Fibroblast of the conjunctiva (primary cell): ENCODE measurements around the gene TENT4B.
"Not testable (repeated sequence)": the region's sequence is repeated elsewhere in the genome, so short reads cannot be mapped to it uniquely, and the experiment has no call there.

Experiments
- DNase-seq: peaks from one replicate; pipeline ENCODE4 v3.0.0-alpha.2; 2010; ENCODE audit warnings: low read depth

TENT4B gene

GRCh38 chr16:50154420-50154950 is 1.4 kb downstream of the TENT4B start:
- no peak for DNase-seq

DNA sequence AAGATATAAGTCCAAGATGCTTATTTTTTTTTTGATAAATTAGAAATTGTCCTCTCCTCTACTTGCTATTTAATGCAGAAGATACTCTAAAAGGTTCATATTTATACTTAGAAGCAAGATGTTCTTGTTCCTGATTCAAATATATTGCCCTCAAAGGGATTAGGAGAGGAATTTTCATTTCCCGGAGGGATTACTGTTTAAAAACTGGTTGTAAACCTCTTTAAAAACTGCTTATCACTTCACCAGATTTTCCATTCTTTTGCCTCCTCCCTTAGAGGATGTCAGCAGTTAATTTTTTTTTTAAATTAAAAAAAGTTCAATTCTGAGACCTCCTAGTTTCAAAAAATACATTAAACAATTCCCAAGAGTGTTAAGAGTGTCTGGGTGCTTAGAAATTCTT is 2.8 kb downstream of the TENT4B start:
- no peak for DNase-seq

DNA sequence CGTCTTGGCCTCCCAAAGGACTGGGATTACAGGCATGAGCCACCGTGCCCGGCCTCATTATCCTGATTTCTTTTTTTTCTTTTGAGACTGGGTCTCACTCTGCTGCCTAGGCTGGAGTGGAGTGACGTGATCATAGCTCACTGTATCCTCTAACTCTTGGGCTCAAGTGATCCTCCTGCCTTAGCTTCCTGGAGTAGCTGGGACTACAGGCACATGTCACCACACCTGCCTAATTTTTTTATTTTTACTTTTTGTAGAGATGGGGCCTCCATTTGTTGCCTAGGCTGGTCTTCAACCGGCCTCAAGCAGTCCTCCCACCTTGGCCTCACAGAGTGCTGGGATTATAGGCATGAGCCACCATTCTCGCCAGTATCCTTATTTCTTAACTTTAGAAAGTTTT is 3.5 kb downstream of the TENT4B start:
- no peak for DNase-seq

DNA sequence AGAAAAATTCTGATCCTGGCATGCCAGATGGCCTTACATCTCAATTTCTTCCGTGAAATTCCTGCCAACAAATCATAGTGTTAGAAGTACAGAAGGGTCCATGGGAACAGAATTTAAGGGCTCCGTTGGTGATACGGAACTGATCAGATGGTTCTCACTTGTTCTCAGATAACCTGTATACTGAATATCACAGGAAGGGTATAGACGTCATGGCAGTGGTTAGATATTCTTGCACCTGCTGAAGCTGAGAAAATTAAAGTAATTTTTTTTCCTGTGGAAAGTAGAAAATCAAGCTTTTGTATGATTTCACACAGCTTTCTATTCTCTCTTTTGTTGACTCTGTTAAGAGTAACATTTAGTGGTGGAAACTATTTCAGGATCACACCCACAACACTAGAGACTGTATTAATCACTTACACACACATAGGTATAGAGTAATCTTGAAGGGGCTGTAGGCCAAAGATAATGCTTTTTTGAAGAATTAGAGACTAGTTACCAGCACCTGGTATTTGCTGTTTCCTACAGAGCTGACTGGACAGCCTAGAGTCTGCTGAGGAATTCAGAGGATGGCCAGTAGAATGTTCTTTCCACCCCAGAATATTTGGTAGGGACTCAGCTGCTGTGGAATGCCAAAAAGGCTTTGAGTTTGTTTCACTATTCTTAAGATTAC is 7.5 kb downstream of the TENT4B start:
- DNase-seq = no peak

DNA sequence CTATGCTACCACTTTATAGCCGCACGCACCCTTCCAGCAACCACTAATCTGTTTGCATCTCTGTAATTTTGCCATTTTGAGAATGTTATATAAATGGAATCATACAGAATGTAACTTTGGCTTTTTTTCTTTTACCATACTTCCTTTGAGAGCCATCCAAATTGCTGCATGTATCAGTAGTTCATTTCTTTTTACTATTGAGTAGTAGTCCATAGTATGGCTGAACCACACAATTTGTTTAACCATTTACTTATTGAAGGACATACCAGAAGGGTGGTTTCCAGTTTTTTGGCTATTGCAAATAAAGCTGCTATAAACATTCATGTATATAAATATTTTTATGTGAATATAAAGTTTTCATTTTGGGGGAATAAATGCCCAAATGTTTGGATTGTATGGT is 8.8 kb downstream of the TENT4B start:
- DNase-seq = no peak

GRCh38 chr16:50165473-50165872 is 12.4 kb downstream of the TENT4B start:
- no peak for DNase-seq

- DNase-seq = no peak
These were observed 13.7 kb downstream of the TENT4B start for GRCh38 chr16:50166511-50167500.

GRCh38 chr16:50167556-50167955 is 14.4 kb downstream of the TENT4B start:
- no peak for DNase-seq

DNA sequence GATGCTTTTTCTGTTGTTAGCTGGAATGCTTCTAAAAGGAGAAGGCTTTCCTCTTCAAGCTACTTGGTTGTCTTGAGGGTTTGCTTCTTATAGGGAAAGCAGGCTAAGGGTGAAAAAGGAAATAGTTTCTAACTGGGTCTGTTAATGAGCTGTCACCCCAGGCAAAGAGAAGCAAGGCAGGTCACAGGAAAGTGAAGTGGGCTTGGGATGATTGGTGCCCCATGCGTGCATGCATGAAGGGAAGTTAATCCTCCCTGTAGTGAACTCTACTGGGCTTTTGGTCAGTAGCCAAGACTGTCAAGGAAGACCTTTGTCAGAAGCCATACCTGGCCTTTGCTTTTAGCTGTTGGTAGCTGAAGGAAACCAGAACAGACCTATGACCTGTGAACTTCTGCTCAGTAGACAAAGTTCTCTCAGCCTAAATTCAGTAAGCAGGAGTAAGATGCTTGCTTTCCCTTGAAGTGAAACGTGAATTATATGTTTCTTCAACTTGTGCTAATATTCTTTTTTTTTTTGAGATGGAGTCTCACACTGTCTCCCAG is 16.5 kb downstream of the TENT4B start:
- no peak for DNase-seq

GRCh38 chr16:50171773-50172172 is 18.7 kb downstream of the TENT4B start:
- not testable (repeated sequence) for DNase-seq

GRCh38 chr16:50172195-50172922 is 19.3 kb downstream of the TENT4B start:
- no peak for DNase-seq

- DNase-seq = no peak
These were observed 20.2 kb downstream of the TENT4B start for GRCh38 chr16:50173316-50173715.

DNA sequence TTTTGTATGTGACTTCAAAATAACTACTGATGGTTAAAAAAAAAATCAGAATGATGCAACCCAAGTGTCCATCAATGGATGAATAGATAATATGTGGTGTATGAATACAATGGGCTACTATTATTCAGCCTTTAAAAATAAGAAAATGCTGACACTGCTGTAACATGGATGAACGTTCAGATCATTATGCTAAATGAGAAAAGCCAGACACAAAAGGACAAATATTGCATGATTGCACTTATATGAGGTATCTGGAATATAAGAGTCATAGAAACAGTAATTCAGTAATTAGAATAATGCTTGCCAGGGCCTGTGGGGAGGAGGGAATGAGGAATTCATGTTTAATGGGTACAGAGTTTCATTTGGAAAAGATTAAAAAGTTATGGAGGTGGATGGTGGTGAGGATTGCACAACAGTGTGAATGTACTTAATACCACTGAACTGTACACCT is 25.4 kb downstream of the TENT4B start:
- DNase-seq = no peak

GRCh38 chr16:50182441-50182840 is 29.3 kb downstream of the TENT4B start:
- no peak for DNase-seq

DNA sequence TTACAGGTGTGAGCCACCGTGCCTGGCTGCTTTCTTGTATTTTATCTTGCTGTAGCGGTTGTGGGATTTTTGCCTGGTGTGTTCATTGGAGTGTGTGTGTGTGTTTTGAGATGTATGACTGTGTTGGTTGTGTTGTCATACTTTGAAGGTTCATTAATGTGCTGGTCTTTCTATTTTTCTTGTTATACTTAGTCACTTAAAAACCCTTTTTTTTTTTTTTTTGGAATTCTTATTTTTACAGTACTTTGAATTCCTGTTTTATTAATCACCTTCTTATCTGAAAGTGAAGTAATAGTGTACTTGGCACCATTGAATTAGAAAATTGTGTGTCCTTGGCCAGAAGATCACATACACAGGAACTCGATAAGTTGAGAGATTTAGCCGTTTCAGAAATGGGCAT is 30.2 kb downstream of the TENT4B start:
- no peak for DNase-seq

DNA sequence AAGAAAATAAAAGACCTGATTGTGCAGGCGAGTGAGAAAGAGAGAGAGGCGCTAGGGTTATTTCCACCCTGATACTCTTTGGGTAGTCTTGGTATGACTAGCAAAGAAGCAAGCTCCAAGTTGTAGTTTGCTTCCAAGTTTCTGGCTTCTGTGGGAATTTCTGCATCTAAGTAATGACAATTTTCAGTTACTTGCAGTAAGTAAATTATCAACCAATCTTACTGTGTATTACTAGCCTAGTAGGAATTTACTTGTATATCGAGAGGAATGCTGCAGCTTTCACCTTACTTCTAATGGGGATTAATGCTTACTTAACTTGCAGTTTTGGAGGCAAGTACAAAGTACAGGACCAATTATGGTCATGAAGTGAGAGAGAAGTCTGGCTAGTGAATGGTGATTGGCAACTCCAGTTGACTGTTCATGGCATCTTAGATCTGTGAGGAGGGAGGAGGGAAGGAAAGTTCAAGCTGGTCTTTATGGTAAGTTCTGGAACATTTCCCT is 31.9 kb downstream of the TENT4B start:
- no peak for DNase-seq

GRCh38 chr16:50188619-50189136 is 35.6 kb downstream of the TENT4B start:
- DNase-seq = no peak

DNA sequence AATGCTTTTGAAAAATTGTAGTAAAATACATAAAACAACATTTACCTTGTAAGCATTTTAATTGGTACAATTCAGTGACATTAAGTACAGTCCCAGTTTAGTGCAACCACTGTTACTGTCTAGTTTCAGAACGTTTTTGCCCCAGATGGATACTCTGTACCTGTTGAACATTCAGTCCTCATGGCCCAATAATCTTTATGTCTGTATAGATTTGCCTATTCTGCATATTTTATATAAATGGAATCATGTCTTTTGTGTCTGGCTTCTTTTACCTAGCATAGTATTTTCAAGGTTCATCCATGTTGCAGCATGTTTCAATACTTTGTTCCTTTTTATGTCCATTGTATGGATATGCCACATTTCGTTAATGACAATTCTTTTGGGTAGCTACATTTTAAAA is 37.2 kb downstream of the TENT4B start:
- no peak for DNase-seq

GRCh38 chr16:50192386-50193050 is 39.4 kb downstream of the TENT4B start:
- DNase-seq = no peak

DNA sequence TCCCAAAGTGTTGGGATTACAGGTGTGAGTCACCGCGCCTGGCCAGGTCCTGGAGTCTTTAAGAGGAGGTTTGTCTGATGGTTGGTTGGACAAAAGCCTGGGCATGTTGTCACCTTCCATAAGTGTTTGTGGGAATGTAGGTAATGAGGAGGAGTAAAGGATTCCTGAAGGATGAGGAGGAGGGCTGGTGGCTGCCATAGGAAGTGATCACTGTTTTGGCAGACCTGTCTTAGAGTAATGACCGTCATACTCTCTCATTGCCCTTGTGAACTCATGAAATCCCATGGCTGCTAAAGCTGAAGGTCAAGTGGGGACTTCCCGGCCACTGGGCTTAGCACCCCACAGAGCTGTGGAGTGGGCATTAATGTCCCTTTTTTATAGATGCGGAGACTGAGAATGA is 40.5 kb downstream of the TENT4B start:
- DNase-seq = no peak

DNA sequence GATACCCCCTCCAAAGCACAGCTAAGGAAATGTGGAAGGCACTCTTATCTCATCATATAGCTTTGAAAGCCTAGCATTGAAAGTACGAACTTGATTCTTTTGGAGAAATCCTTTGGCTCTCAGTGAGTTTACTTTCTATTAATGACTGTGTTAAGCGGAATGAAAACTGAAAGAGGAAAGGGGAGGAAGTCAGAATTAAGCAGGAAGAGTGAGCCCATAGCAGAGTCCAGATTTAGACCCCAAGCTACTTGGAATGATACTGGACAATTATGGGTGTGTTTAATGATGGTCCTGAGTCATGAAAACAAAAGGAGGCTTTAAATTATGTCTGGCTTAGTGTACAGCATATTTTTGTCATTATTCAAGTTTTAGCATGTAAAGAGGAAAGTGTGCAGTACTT is 42.2 kb downstream of the TENT4B start:
- no peak for DNase-seq
